ENCODE data around the gene DNTT.

DNTT gene

GRCh38 chr10:96346295-96346694 is 42.1 kb downstream of the DNTT start:
- no peak for DNase-seq (ENCODE audit: low spot score)
- TF ChIP-seq CTCF (IDR thresholded peaks at IDR 0.05; ENCODE audit: extremely low read depth, missing control alignments), result no peak

GRCh38 chr10:96352027-96352426 is 47.8 kb downstream of the DNTT start:
- no peak for DNase-seq (ENCODE audit: low spot score)
- TF ChIP-seq CTCF (IDR thresholded peaks at IDR 0.05; ENCODE audit: extremely low read depth, missing control alignments), result no peak

- no peak for DNase-seq (ENCODE audit: low spot score)
- TF ChIP-seq CTCF (IDR thresholded peaks at IDR 0.05; ENCODE audit: extremely low read depth, missing control alignments), result no peak
Measured at GRCh38 chr10:96352582-96352981, 48.3 kb downstream of the DNTT start.

GRCh38 chr10:96357038-96357620 is 52.9 kb downstream of the DNTT start:
- no peak for TF ChIP-seq CTCF (IDR thresholded peaks at IDR 0.05; ENCODE audit: extremely low read depth, missing control alignments)
- DNase-seq (ENCODE audit: low spot score), result no peak

GRCh38 chr10:96358851-96359540 is 54.8 kb downstream of the DNTT start, which contains the start of gene OPALIN:
Gene OPALIN, minus strand, starts transcription at chr10:96359002. Its CDS starts 106 bp downstream, at chr10:96358896.
- no peak for DNase-seq (ENCODE audit: low spot score)
- no peak for TF ChIP-seq CTCF (IDR thresholded peaks at IDR 0.05; ENCODE audit: extremely low read depth, missing control alignments)

- no peak for TF ChIP-seq CTCF (IDR thresholded peaks at IDR 0.05; ENCODE audit: extremely low read depth, missing control alignments)
- no peak for DNase-seq (ENCODE audit: low spot score)
Measured at GRCh38 chr10:96359616-96360015, 55.4 kb downstream of the DNTT start.

GRCh38 chr10:96360331-96360730 is 56.1 kb downstream of the DNTT start:
- no peak for DNase-seq (ENCODE audit: low spot score)
- no peak for TF ChIP-seq CTCF (IDR thresholded peaks at IDR 0.05; ENCODE audit: extremely low read depth, missing control alignments)
